ENCODE measurements around the gene WDR62.

The WDR62 gene

DNA sequence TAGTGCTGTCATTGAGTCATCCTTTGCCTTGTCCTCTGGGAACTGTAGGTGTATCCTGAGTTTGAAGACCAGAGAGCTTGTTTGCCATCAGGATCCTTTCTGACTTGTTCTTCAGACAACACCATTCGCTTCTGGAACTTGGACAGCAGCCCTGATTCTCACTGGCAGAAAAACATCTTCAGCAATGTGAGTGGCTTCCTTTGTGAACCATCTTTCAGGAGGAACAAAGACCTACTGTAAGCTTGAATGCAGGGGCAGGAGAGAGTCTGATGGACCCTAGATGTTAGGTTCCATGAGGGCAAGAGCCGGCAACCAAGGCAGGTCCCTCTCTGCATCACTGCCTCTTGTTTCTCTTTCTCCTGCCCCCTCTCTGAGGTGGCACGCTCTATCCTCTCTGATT is 26.7 kb downstream of the WDR62 start:
- H3K4me3 ChIP-seq (ENCODE audit: low read depth, low read length) = no peak overlapping the region
- 0 out of 2 replicates have a peak overlapping the region, but pooled peaks have one; percentile 1 for H3K27ac ChIP-seq (ENCODE audit: extremely low read depth, low read depth, low read length)
- H3K36me3 ChIP-seq (ENCODE audit: control insufficient read depth in 2 of 2, insufficient read depth in 1 of 2, low read length in 2 of 2) = peaks cover 74 to 96% of the 10 kb centered on the region in 2 experiments
- H3K4me1 ChIP-seq (ENCODE audit: control insufficient read depth, insufficient read depth, low read length) = 0 out of 2 replicates have a peak, but pooled peaks cover 2% of the 10 kb centered on the region
- CTCF ChIA-PET = interaction anchor here (0.6 to 1.4 kb wide), 2 partner anchors 20 to 190 kb away, joined by 3 to 6 read pairs; no protein-coding TSS in a partner anchor
- no peak for TF ChIP-seq ZNF223 (tag by site-specific recombination; IDR thresholded peaks at IDR 0.05)
- no peak for TF ChIP-seq ZNF140 (tag by site-specific recombination; IDR thresholded peaks at IDR 0.05)
- TF ChIP-seq ZNF404 (tag by site-specific recombination; IDR thresholded peaks at IDR 0.05) = no peak
- no peak for TF ChIP-seq FEZF1 (tag by site-specific recombination; IDR thresholded peaks at IDR 0.05)
- no peak for TF ChIP-seq ZBTB20 (tag by site-specific recombination; IDR thresholded peaks at IDR 0.05)
- TF ChIP-seq ZNF623 (tag by site-specific recombination; IDR thresholded peaks at IDR 0.05) = no peak
- no peaks in the 10 kb centered on the region for H3K9me3 ChIP-seq (ENCODE audit: control insufficient read depth, insufficient read depth, low read depth, low read length)
- POLR2A ChIA-PET = no interaction called here

- ChIA-PET POLR2A (interaction anchor here (0.6 to 1.2 kb wide), 2 partner anchors 10 to 1393 kb away, joined by 3 to 4 read pairs; no protein-coding TSS in a partner anchor), CTCF (interaction anchor here (0.6 to 2.5 kb wide), 3 partner anchors 11 to 191 kb away, joined by 3 to 8 read pairs (median 3); no protein-coding TSS in a partner anchor)
- no peak overlapping the region for H3K27ac ChIP-seq (ENCODE audit: extremely low read depth, low read depth, low read length)
- peaks cover 77 to 96% of the 10 kb centered on the region in 2 experiments for H3K36me3 ChIP-seq (ENCODE audit: control insufficient read depth in 2 of 2, insufficient read depth in 1 of 2, low read length in 2 of 2)
- no peak overlapping the region for H3K4me3 ChIP-seq (ENCODE audit: low read depth, low read length)
- H3K4me1 ChIP-seq (ENCODE audit: control insufficient read depth, insufficient read depth, low read length) = 0 out of 2 replicates have a peak, but pooled peaks cover 2% of the 10 kb centered on the region
- TF ChIP-seq ZNF76 (tag by site-specific recombination; IDR thresholded peaks at IDR 0.05; ENCODE audit: borderline replicate concordance, low read depth) = no peak
- TF ChIP-seq, protein P1, sequence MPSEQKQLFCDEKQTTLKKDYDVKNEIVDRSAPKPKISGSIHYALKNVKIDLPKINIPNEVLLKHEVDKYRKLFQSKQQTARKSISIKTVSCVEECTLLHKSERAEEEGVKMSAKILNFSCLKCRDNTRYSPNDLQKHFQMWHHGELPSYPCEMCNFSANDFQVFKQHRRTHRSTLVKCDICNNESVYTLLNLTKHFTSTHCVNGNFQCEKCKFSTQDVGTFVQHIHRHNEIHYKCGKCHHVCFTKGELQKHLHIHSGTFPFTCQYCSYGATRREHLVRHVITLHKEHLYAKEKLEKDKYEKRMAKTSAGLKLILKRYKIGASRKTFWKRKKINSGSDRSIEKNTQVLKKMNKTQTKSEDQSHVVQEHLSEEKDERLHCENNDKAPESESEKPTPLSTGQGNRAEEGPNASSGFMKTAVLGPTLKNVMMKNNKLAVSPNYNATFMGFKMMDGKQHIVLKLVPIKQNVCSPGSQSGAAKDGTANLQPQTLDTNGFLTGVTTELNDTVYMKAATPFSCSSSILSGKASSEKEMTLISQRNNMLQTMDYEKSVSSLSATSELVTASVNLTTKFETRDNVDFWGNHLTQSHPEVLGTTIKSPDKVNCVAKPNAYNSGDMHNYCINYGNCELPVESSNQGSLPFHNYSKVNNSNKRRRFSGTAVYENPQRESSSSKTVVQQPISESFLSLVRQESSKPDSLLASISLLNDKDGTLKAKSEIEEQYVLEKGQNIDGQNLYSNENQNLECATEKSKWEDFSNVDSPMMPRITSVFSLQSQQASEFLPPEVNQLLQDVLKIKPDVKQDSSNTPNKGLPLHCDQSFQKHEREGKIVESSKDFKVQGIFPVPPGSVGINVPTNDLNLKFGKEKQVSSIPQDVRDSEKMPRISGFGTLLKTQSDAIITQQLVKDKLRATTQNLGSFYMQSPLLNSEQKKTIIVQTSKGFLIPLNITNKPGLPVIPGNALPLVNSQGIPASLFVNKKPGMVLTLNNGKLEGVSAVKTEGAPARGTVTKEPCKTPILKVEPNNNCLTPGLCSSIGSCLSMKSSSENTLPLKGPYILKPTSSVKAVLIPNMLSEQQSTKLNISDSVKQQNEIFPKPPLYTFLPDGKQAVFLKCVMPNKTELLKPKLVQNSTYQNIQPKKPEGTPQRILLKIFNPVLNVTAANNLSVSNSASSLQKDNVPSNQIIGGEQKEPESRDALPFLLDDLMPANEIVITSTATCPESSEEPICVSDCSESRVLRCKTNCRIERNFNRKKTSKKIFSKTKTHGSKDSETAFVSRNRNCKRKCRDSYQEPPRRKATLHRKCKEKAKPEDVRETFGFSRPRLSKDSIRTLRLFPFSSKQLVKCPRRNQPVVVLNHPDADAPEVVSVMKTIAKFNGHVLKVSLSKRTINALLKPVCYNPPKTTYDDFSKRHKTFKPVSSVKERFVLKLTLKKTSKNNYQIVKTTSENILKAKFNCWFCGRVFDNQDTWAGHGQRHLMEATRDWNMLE (tag by site-specific recombination; conservative IDR thresholded peaks at IDR 0.05; ENCODE audit: low read depth) = no peak
- TF ChIP-seq PRDM1 (tag by site-specific recombination; IDR thresholded peaks at IDR 0.05) = no peak
- H3K9me3 ChIP-seq (ENCODE audit: control insufficient read depth, insufficient read depth, low read depth, low read length) = no peaks in the 10 kb centered on the region
Observed at GRCh38 chr19:36081894-36082293, 27.2 kb downstream of the WDR62 start.

- CTCF ChIA-PET = interaction anchor here (0.7 to 2.5 kb wide), 4 partner anchors 10 to 32 kb away, joined by 3 to 8 read pairs (median 4); partner anchors contain the start of gene POLR2I
- H3K4me1 ChIP-seq (ENCODE audit: control insufficient read depth, insufficient read depth, low read length) = 0 out of 2 replicates have a peak, but pooled peaks cover 2% of the 10 kb centered on the region
- peaks cover 76 to 96% of the 10 kb centered on the region in 2 experiments for H3K36me3 ChIP-seq (ENCODE audit: control insufficient read depth in 2 of 2, insufficient read depth in 1 of 2, low read length in 2 of 2)
- H3K4me3 ChIP-seq (ENCODE audit: low read depth, low read length) = no peak overlapping the region
- H3K9me3 ChIP-seq (ENCODE audit: control insufficient read depth, insufficient read depth, low read depth, low read length) = no peaks in the 10 kb centered on the region
- no peak for TF ChIP-seq ZFP37 (tag by site-specific recombination; IDR thresholded peaks at IDR 0.05)
- no peak for TF ChIP-seq ZNF626 (tag by site-specific recombination; IDR thresholded peaks at IDR 0.05)
- TF ChIP-seq ZBTB11 (tag by site-specific recombination; conservative IDR thresholded peaks at IDR 0.05; ENCODE audit: low read depth) = no peak
- no peak for TF ChIP-seq ZNF157 (tag by site-specific recombination; IDR thresholded peaks at IDR 0.05)
- TF ChIP-seq ZNF292 (tag by site-specific recombination; IDR thresholded peaks at IDR 0.05; ENCODE audit: borderline replicate concordance, low read depth) = no peak
- TF ChIP-seq ZNF777 (tag by site-specific recombination; IDR thresholded peaks at IDR 0.05; ENCODE audit: borderline replicate concordance) = no peak
- TF ChIP-seq ZNF658 (tag by site-specific recombination; IDR thresholded peaks at IDR 0.05) = no peak
- no peak for TF ChIP-seq ZNF174 (tag by site-specific recombination; IDR thresholded peaks at IDR 0.05)
- TF ChIP-seq ZBTB1 (tag by site-specific recombination; IDR thresholded peaks at IDR 0.05) = no peak
- TF ChIP-seq ZFP3 (tag by site-specific recombination; IDR thresholded peaks at IDR 0.05; ENCODE audit: low read depth) = no peak
- H3K27ac ChIP-seq (ENCODE audit: extremely low read depth, low read depth, low read length) = no peak overlapping the region
- POLR2A ChIA-PET = interaction anchor here (0.7 to 1.4 kb wide), 6 partner anchors 8 to 32 kb away, joined by 3 to 4 read pairs (median 4); partner anchors contain the start of genes POLR2I, TBCB and THAP8
Observed at GRCh38 chr19:36082916-36083315, 28.2 kb downstream of the WDR62 start.

Measured in HEK293 (cell line).